IgD-negative memory B cell (primary cell): ENCODE measurements around the gene ILDR2. TPM values are rescaled to one million over a fixed set of nuclear protein-coding genes. Genes with fewer than 3 reads are reported as not detected.

Source experiments
- H3K27ac Mint-ChIP-seq, 3 donors: one replicate each; pipeline ENCODE4 v1.8.0; 2020 to 2022; ENCODE audit warnings: mild to moderate bottlenecking in 3 of 3, mixed read lengths in 3 of 3, moderate library complexity in 1 of 3
- H3K27me3 Mint-ChIP-seq: one replicate; pipeline ENCODE4 v1.8.0; 2021; ENCODE audit warnings: mixed read lengths
- H3K36me3 Mint-ChIP-seq: one replicate; pipeline ENCODE4 v1.8.0; 2020; ENCODE audit warnings: mild to moderate bottlenecking, mixed read lengths
- H3K4me1 Mint-ChIP-seq, 3 donors: one replicate each; pipeline ENCODE4 v1.8.0; 2020 to 2022; ENCODE audit warnings: mixed read lengths in 3 of 3, mild to moderate bottlenecking in 1 of 3
- H3K4me3 Mint-ChIP-seq, 4 donors: one replicate each; pipeline ENCODE4 v1.8.0; 2020 to 2022; ENCODE audit warnings: mild to moderate bottlenecking in 4 of 4, mixed read lengths in 4 of 4, moderate library complexity in 3 of 4
- H3K9me3 Mint-ChIP-seq, 3 donors: one replicate each; pipeline ENCODE4 v1.8.0; 2020 to 2021; ENCODE audit warnings: mixed read lengths in 3 of 3, mild to moderate bottlenecking in 1 of 3
- polyA plus RNA-seq: library from polyadenylated mRNA; unstranded; fragments of 300-500 nt; fragmentation: Illumina TruSeq; gene quantifications from one replicate; pipeline ENCODE4 v1.2.3, GENCODE V29; 2021

The ILDR2 gene
- polyA plus RNA-seq, 1 donor from 2014 or later, result not detected

- H3K27ac Mint-ChIP-seq, result no peak overlapping the region
- H3K4me3 Mint-ChIP-seq, result no peak overlapping the region
- peaks cover 5 to 12% (median 6%) of the 10 kb centered on the region in 3 donors for H3K4me1 Mint-ChIP-seq
- peaks cover 6% of the 10 kb centered on the region for H3K27me3 Mint-ChIP-seq
- peaks cover 0 to 1% (median 0%) of the 10 kb centered on the region in 3 donors for H3K9me3 Mint-ChIP-seq
- H3K36me3 Mint-ChIP-seq, result no peaks in the 10 kb centered on the region
Measured at GRCh38 chr1:166980383-166980782, 5.0 kb upstream of the ILDR2 start.

GRCh38 chr1:166978821-166979220, 3.5 kb upstream of the ILDR2 start:
- Mint-ChIP-seq H3K27me3 (peaks cover 18% of the 10 kb centered on the region), H3K4me1 (peaks cover 12 to 19% (median 15%) of the 10 kb centered on the region in 3 donors), H3K4me3 (peak overlapping the region in 1 of 4 donors; percentile 22), H3K9me3 (no peaks in the 10 kb centered on the region), H3K36me3 (peaks cover 2% of the 10 kb centered on the region), H3K27ac (no peak overlapping the region)

GRCh38 chr1:166977951-166978350, 2.6 kb upstream of the ILDR2 start:
- Mint-ChIP-seq H3K27me3 (peaks cover 22% of the 10 kb centered on the region), H3K4me3 (no peak overlapping the region), H3K27ac (no peak overlapping the region), H3K4me1 (peaks cover 12 to 19% (median 15%) of the 10 kb centered on the region in 3 donors), H3K36me3 (peaks cover 2% of the 10 kb centered on the region), H3K9me3 (no peaks in the 10 kb centered on the region)

GRCh38 chr1:166974647-166975345, 544 bp downstream of the ILDR2 start:
- H3K4me1 Mint-ChIP-seq, result peaks cover 14 to 24% (median 20%) of the 10 kb centered on the region in 3 donors
- no peaks in the 10 kb centered on the region for H3K9me3 Mint-ChIP-seq
- peak overlapping the region in 1 of 3 donors; percentile 73 for H3K27ac Mint-ChIP-seq
- H3K36me3 Mint-ChIP-seq, result peaks cover 2% of the 10 kb centered on the region
- peak overlapping the region; percentile 66 to 94 (median 88) for H3K4me3 Mint-ChIP-seq
- peaks cover 43% of the 10 kb centered on the region for H3K27me3 Mint-ChIP-seq

GRCh38 chr1:166972826-166973225, 2.5 kb downstream of the ILDR2 start:
- Mint-ChIP-seq H3K4me3 (no peak overlapping the region), H3K36me3 (peaks cover 2% of the 10 kb centered on the region), H3K27ac (no peak overlapping the region), H3K9me3 (no peaks in the 10 kb centered on the region), H3K4me1 (peaks cover 14 to 24% (median 20%) of the 10 kb centered on the region in 3 donors), H3K27me3 (peaks cover 48% of the 10 kb centered on the region)

GRCh38 chr1:166972193-166972592, 3.1 kb downstream of the ILDR2 start:
- H3K4me1 Mint-ChIP-seq, result peaks cover 14 to 23% (median 20%) of the 10 kb centered on the region in 3 donors
- H3K27ac Mint-ChIP-seq, result no peak overlapping the region
- H3K27me3 Mint-ChIP-seq, result peaks cover 48% of the 10 kb centered on the region
- H3K4me3 Mint-ChIP-seq, result peak overlapping the region in 1 of 4 donors; percentile 13
- H3K9me3 Mint-ChIP-seq, result no peaks in the 10 kb centered on the region
- peaks cover 2% of the 10 kb centered on the region for H3K36me3 Mint-ChIP-seq

GRCh38 chr1:166971252-166971651, 4.1 kb downstream of the ILDR2 start:
- Mint-ChIP-seq H3K27ac (no peak overlapping the region), H3K4me3 (no peak overlapping the region), H3K9me3 (no peaks in the 10 kb centered on the region), H3K27me3 (peaks cover 46% of the 10 kb centered on the region), H3K4me1 (peaks cover 13 to 18% (median 17%) of the 10 kb centered on the region in 3 donors), H3K36me3 (peaks cover 2% of the 10 kb centered on the region)

- H3K36me3 Mint-ChIP-seq, result no peaks in the 10 kb centered on the region
- H3K9me3 Mint-ChIP-seq, result no peaks in the 10 kb centered on the region
- H3K27me3 Mint-ChIP-seq, result peaks cover 37% of the 10 kb centered on the region
- H3K27ac Mint-ChIP-seq, result no peak overlapping the region
- no peak overlapping the region for H3K4me3 Mint-ChIP-seq
- peaks cover 2 to 7% (median 4%) of the 10 kb centered on the region in 3 donors for H3K4me1 Mint-ChIP-seq
Measured at GRCh38 chr1:166969074-166969677, 6.2 kb downstream of the ILDR2 start.

GRCh38 chr1:166960858-166961474, 14.4 kb downstream of the ILDR2 start:
- H3K9me3 Mint-ChIP-seq, result peaks cover 0 to 4% (median 0%) of the 10 kb centered on the region in 3 donors
- no peak overlapping the region for H3K27ac Mint-ChIP-seq
- no peak overlapping the region for H3K4me3 Mint-ChIP-seq
- peaks cover 0 to 3% (median 0%) of the 10 kb centered on the region in 3 donors for H3K4me1 Mint-ChIP-seq
- H3K27me3 Mint-ChIP-seq, result peaks cover 26% of the 10 kb centered on the region
- no peaks in the 10 kb centered on the region for H3K36me3 Mint-ChIP-seq

GRCh38 chr1:166956872-166957271, 18.5 kb downstream of the ILDR2 start:
- peaks cover 0 to 3% (median 0%) of the 10 kb centered on the region in 3 donors for H3K4me1 Mint-ChIP-seq
- H3K36me3 Mint-ChIP-seq, result no peaks in the 10 kb centered on the region
- H3K27me3 Mint-ChIP-seq, result peaks cover 20% of the 10 kb centered on the region
- H3K27ac Mint-ChIP-seq, result no peak overlapping the region
- no peak overlapping the region for H3K4me3 Mint-ChIP-seq
- peaks cover 0 to 4% (median 0%) of the 10 kb centered on the region in 3 donors for H3K9me3 Mint-ChIP-seq

GRCh38 chr1:166956057-166956850, 19.1 kb downstream of the ILDR2 start:
- Mint-ChIP-seq H3K4me3 (no peak overlapping the region), H3K4me1 (peaks cover 0 to 3% (median 0%) of the 10 kb centered on the region in 3 donors), H3K27ac (no peak overlapping the region), H3K36me3 (peaks cover 1% of the 10 kb centered on the region), H3K9me3 (peaks cover 0 to 4% (median 0%) of the 10 kb centered on the region in 3 donors), H3K27me3 (peaks cover 19% of the 10 kb centered on the region)

GRCh38 chr1:166953491-166953890, 21.8 kb downstream of the ILDR2 start:
- H3K4me3 Mint-ChIP-seq, result no peak overlapping the region
- peaks cover 0 to 4% (median 0%) of the 10 kb centered on the region in 3 donors for H3K9me3 Mint-ChIP-seq
- no peak overlapping the region for H3K27ac Mint-ChIP-seq
- peaks cover 12% of the 10 kb centered on the region for H3K27me3 Mint-ChIP-seq
- H3K36me3 Mint-ChIP-seq, result peaks cover 1% of the 10 kb centered on the region
- H3K4me1 Mint-ChIP-seq, result no peaks in the 10 kb centered on the region

- H3K4me1 Mint-ChIP-seq, result no peaks in the 10 kb centered on the region
- no peaks in the 10 kb centered on the region for H3K9me3 Mint-ChIP-seq
- peaks cover 3% of the 10 kb centered on the region for H3K36me3 Mint-ChIP-seq
- no peak overlapping the region for H3K27ac Mint-ChIP-seq
- H3K27me3 Mint-ChIP-seq, result peaks cover 22% of the 10 kb centered on the region
- H3K4me3 Mint-ChIP-seq, result no peak overlapping the region
Measured at GRCh38 chr1:166952002-166952746, 23.2 kb downstream of the ILDR2 start.

GRCh38 chr1:166951050-166951449, 24.3 kb downstream of the ILDR2 start:
- no peak overlapping the region for H3K27ac Mint-ChIP-seq
- no peak overlapping the region for H3K4me3 Mint-ChIP-seq
- no peaks in the 10 kb centered on the region for H3K4me1 Mint-ChIP-seq
- peaks cover 25% of the 10 kb centered on the region for H3K27me3 Mint-ChIP-seq
- peaks cover 3% of the 10 kb centered on the region for H3K36me3 Mint-ChIP-seq
- no peaks in the 10 kb centered on the region for H3K9me3 Mint-ChIP-seq
